ENCODE measurements around the gene TAF5L.
"Not testable (repeated sequence)": the region's sequence is repeated elsewhere in the genome, so short reads cannot be mapped to it uniquely, and the experiment has no call there.

TAF5L gene

DNA sequence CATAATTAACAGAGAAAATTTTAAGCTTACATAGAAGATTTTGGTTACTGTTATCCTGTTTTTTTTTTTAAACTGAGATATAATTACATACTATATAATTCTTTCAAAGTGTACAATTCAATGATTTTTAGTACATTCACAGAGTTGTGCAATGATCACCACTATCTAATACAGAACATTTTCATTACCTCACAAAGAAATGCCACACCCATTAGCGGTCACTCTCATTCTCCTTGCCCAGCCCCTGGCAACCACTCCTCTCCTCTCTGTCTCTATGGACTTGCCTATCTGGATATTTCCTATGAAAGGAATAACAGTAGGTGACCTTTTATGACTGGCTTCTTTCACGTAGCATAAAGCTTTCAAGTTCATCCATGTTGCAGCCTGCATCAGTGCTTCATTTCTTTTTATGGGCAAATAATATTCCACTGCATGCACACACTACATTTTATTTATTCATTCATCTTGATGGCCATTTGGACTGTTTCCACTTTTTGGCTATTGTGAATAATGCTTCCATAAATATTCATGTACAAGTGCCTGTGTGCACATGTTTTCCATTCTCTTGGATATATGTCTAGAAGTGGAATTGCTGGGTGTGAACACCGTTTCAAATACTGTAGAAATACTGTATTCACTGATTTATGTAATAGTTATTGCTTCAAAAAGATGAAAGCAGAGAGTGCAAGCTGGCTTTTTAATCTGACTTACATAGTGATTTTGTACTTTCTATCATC, 26.5 kb downstream of the TAF5L start:
- no peak for DNase-seq

DNA sequence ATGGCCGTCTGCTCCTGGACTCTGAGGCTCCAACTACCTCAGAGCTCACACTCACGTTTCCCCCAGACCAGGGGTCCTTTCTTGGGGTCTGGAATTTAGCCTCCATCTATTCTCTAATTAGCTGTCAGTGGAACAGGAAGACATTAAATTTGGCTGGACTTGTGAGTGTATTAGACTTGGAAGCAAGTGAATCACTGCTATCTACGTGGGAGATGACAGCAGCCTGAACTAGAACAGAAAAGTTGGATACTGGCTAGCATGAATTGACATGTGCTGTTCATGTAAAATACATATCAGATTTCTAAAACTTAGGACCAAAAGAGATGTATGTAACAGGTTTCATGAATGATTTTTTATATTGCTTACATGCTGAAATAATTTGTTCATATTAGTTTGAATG, 28.0 kb downstream of the TAF5L start:
- no peak for DNase-seq

DNA sequence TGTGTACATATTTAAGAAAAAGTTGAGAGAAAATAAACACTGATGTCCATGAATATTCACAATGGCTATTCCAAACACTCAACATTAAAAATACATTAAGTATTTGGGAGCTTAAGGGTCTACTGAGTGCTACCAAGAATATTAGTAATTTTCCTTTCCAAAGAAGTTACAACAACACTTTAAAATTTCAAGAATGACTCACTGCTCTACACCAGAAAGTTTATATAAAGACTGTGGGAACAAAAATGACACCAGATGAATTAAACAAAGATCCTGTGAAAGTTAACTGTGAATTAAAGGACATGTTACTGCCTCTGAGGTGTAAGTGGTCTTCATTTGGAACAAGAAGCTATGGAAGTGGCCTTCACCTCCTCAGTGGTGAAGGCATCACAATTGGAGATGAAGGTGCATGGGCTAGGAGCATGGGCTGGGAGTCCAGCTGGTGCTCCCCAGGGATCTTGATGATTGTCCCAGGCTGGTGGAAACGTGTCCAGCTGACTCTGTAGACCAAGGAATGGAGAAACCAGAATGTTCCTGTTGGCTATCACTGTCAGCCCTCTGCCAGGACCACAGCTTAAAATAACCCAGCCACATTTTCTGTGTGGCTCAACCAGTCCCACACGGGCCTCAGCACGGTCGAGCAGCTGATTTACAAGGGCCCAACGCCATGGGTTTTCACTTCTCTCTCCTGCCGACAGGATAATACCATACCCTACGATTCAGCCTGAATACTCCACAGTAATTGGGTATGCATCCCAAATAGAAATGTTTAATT, 28.8 kb downstream of the TAF5L start:
- no peak for DNase-seq

DNA sequence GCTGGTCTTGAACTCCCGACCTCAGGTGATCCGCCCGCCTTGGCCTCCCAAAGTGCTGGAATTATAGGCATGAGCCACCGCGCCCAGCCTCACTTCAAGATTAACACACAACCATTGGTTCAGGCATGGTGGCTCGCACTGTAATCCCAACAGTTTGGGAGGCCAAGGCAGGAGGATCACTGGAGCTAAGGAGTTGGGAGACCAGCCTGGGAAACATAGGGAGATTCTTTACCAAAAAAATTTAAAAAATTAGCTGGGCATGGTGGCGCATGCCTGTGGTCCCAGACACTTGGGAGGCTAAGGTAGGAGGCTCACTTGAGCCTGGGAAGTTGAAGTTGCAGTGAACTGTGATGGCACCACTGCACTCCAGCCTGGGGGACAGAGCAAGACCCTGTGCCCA, 30.0 kb downstream of the TAF5L start:
- DNase-seq, result not testable (repeated sequence)

DNA sequence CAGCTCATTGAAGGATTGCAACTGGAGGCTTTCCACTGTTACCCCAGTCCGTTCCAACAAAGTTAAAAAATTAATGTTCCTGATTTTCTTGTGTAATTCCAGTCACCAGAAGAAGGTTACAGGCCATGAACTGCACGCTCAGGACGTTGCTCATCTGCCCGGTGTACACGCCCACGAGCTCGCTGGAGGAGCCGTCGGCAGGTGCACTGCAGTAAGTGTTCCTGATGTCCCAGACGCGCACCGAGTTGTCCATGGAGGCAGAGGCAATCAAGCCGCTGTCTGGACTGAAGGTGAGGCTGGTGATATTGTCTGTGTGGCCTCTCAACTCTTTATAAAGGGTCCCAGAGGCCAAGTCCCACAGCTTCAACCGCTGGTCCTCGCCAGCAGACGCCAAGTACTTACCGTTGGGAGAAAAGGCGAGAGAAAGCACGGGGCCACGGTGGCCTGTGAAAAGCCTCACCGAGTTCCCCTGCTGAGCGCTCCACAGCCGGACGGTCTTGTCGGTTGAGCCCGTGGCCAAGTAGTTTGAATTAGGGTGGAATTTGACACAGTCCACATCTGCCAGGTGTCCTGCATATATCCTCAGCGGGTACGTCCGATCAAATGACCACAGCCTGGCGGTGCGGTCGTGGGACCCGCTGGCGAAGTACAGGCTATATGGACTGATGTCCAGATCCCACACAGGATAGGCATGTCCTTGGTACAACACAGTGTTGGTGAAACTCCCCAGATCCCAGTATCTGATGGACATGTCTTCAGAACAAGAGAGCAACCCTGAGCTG, 31.5 kb downstream of the TAF5L start:
- DNase-seq, result no peak

GRCh38 chr1:229593800-229594199, 32.1 kb downstream of the TAF5L start:
- DNase-seq, result no peak

DNA sequence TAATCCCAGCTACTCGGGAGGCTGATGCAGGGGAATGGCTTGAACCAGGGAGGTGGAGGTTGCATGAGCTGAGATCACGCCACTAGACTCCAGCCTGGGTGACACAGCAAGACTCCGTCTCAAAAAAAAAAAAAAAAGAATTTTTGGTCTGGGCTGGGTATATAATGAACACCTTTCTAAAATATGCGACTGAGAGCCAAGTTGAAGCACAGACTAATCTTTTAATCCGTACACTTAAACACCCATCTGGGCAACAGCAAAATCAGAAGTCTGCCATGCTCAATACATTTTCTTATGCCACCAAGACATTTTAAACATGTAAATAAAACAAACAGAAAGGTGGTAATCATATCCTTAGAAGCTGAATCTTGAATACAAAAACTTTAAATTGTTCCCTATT, 35.8 kb downstream of the TAF5L start:
- DNase-seq, result no peak

GRCh38 chr1:229585338-229585737, 40.6 kb downstream of the TAF5L start:
- no peak for DNase-seq

GRCh38 chr1:229582715-229583114, 43.2 kb downstream of the TAF5L start:
- no peak for DNase-seq

DNA sequence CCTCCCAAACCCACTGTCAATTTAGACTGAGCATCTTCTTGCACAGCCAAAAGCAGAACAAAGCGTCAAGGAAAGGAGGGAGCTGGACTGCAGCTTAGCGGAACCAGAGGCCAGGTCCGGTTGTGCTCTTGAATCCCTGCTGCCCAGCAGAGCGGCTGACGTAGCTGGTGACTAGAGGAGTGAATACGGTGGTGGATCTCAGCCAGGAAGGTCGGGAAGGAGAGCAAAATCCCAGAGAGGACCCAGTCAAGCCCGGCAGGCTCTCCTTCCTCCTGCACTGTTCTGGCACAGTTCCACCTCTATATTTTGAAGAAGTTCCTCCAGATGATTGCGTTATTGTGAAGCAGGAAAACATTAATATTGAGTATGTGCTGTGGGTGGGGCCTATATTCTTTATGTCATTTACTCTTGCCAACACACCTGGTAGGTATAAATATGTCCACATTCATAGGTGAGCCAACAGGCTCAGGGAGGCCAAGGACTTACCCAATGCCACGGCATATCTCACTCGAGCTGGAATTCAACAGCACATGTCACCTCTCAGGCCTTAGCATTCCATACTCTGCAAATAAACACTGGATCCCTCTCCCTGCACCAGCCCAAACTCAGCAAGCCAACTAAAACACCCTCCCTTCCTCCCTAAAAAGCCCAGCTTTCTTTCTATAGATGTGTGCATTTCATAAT, 43.8 kb downstream of the TAF5L start:
- peak; percentile 2 for DNase-seq

DNA sequence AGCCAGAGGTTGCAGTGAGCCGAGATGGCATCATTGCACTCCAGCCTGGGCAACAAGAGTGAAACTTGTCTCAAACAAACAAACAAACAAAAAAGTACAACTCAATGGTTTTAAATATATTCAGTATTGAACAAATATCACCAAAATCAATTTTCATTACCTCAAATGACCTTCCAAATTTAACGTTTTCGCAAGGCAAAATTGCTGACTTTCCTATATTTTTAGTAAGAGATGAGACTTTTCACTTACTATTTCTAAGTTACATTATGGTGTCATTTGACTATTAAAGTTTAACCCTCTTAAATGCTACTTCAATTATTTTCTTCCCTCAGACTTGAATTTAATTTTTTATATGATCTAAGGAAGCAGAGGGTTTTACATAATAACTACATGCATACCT, 44.4 kb downstream of the TAF5L start:
- no peak for DNase-seq

- peak; percentile 61 for DNase-seq
Observed at GRCh38 chr1:229579059-229579673, 46.8 kb downstream of the TAF5L start.

GRCh38 chr1:229578168-229579058, 47.5 kb downstream of the TAF5L start:
- DNase-seq, result no peak

DNA sequence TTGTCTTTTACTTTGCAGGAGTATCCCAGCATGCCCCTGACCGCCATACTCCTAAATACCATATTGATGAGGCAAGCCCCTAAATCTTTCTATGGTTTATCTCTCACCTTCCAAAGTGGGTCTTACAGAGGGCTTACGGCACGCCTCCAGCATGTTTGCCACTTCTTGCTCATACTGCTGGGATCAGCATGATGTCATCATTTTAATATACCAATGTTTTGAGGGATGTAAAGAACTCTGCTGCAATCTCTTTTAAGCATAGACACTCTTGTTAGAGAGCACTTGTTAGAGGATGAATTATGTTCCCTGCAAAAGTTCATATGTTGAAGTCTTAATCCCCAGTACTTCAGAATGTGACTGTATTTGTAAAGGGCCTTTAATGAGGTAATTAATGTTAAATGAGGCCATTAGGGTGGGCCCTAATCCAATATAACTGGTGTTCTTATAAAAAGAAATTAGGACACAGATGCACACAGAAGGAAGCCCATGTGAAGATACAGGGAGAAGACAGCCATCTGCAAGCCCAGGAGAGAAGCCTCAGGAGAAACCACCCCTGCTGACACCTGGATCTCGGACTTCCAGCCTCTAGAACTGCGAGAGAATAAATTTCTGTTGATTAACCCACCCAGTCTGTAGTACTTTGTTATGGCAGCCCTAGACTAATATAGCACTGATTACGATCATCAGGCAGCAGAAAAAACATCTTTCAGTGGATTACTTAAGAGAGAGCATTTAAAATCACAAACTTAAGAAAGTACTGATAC, 51.1 kb downstream of the TAF5L start:
- DNase-seq, result no peak

- peak; percentile 39 for DNase-seq
Observed at GRCh38 chr1:229572286-229572685, 53.6 kb downstream of the TAF5L start.

GRCh38 chr1:229570891-229571516, 54.9 kb downstream of the TAF5L start:
- peak; percentile 10 for DNase-seq

GRCh38 chr1:229570305-229570704, 55.6 kb downstream of the TAF5L start:
- DNase-seq, result no peak

DNA sequence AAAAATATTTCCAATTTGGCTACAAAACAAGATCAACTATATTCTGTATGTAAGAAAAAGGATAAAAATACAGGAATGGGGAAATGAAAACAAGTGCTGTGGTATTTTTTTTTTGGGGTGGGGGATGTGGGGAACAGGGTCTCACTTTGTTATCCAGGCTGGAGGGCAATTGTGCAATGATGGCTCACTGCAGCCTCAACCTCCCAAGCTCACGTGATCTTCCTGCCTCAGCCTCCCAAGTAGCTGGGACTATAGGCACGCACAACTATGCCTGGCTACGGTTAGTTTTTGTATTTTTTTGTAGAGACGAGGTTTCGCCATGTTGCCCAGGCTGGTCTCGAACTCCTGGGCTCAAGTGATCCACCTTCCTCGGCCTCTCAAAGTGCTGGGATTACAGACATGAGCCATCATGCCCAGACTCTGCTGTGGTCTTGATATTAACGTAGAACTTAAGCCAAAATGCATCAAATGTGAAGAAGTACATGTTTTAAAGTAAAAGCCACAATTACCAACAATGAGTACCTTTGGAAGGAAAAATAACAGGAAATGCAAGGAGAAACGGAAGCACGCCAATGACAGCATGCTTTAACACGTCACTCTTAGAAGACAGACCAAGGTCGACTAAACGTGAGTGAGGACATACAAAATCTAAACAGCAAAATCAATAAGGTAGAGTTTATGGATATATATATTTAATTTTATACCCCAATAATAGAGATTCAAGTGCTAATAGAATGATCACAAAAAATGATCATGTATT, 58.6 kb downstream of the TAF5L start:
- DNase-seq, result no peak

DNA sequence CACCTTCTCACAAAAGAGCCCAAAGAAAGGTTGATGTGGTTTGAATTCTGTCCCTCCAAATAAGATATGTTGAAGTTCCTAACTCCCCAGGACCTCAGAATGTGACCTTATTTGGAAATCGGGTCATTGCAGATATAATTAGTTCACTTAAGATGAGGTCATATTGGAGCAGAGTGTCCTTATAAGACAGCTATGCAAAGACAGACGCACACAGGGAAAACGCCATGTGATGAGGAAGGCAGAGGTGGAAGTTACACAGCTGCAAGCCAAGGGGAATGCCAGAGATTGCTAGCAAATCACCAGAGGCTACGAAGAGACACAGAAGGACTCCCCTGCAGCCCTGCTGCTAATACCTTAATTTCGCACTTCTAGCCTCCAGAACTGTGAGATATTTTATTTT, 62.2 kb downstream of the TAF5L start:
- peak; percentile 8 for DNase-seq

All from NCI-H510A (cell line).